H1 (cell line): ENCODE data around the gene SELENOV. TPM values are rescaled to one million over a fixed set of nuclear protein-coding genes. Genes with fewer than 3 reads are reported as not detected.

Experiments
- ASH2L ChIP-seq: fragments of 200-600, 300-600 bp; sonication (generic); IDR thresholded peaks from one replicate; pipeline ENCODE4 v1.7.1; 2017; ENCODE audit warnings: low read length
- SIRT6 ChIP-seq: IDR thresholded peaks from one replicate; pipeline ENCODE4 v1.7.1; 2012; ENCODE audit warnings: low read length, inconsistent platforms
- SP4 ChIP-seq: IDR thresholded peaks from 2 replicates; pipeline ENCODE4 v1.6.1; 2012; ENCODE audit warnings: low read length, inconsistent platforms
- polyA plus RNA-seq, 7 experiments: library from polyadenylated mRNA; depleted of rRNA in 3 of 7; stranded (reverse) in 5 of 7; unstranded in 2 of 7; fragments of >200 nt in 5 of 7; fragments of 200-250 nt in 2 of 7; gene quantifications; 1 replicate in 5 of 7; 2 replicates in 1 of 7; 4 replicates in 1 of 7; pipeline versions ENCODE4 v1.2.1 to v1.2.3, GENCODE V29; 2011 to 2013; ENCODE audit warnings: missing spikeins in 2 of 7, mixed read lengths in 2 of 7
- total RNA-seq: library from RNA; stranded (reverse); fragmentation: NEBNext Ultra II Directional; extraction: Animal tissue kit (Norgen Biotek cat#: 25700); gene quantifications from 2 replicates; pipeline ENCODE4 v1.2.1, GENCODE V29; 2021
- TF ChIP-seq, protein P1 (sequence below): fragments of 300-600 bp; sonication (generic); IDR thresholded peaks from 2 replicates; pipeline ENCODE4 v1.7.1; 2012; ENCODE audit warnings: low read length, moderate library complexity, mild to moderate bottlenecking, inconsistent platforms; ENCODE audit not compliant: insufficient replicate concordance

The SELENOV gene
- total and polyA plus RNA-seq, 2 of the 8 experiments (the other 6 are each of a cell fraction or from before 2014, with no cell fraction given), result 8.4 to 10.7 TPM

DNA sequence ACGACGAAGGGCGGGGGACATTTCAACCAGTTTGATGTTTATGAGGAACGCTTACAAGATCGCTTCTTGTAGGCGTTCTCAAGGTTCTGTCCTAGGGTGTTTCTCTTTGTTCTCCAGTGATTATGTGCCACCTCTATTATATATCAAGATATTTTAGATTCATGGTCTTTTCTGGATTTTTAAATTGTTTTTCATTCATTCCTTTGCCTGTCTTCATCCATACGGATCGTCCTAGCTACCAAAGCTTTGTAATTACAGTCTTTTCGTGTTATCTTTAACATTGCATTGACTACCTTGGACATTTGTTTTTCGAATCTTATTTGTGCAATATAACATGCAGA lies 25.4 kb downstream of the SELENOV start (continued):
- TF ChIP-seq, protein P1, sequence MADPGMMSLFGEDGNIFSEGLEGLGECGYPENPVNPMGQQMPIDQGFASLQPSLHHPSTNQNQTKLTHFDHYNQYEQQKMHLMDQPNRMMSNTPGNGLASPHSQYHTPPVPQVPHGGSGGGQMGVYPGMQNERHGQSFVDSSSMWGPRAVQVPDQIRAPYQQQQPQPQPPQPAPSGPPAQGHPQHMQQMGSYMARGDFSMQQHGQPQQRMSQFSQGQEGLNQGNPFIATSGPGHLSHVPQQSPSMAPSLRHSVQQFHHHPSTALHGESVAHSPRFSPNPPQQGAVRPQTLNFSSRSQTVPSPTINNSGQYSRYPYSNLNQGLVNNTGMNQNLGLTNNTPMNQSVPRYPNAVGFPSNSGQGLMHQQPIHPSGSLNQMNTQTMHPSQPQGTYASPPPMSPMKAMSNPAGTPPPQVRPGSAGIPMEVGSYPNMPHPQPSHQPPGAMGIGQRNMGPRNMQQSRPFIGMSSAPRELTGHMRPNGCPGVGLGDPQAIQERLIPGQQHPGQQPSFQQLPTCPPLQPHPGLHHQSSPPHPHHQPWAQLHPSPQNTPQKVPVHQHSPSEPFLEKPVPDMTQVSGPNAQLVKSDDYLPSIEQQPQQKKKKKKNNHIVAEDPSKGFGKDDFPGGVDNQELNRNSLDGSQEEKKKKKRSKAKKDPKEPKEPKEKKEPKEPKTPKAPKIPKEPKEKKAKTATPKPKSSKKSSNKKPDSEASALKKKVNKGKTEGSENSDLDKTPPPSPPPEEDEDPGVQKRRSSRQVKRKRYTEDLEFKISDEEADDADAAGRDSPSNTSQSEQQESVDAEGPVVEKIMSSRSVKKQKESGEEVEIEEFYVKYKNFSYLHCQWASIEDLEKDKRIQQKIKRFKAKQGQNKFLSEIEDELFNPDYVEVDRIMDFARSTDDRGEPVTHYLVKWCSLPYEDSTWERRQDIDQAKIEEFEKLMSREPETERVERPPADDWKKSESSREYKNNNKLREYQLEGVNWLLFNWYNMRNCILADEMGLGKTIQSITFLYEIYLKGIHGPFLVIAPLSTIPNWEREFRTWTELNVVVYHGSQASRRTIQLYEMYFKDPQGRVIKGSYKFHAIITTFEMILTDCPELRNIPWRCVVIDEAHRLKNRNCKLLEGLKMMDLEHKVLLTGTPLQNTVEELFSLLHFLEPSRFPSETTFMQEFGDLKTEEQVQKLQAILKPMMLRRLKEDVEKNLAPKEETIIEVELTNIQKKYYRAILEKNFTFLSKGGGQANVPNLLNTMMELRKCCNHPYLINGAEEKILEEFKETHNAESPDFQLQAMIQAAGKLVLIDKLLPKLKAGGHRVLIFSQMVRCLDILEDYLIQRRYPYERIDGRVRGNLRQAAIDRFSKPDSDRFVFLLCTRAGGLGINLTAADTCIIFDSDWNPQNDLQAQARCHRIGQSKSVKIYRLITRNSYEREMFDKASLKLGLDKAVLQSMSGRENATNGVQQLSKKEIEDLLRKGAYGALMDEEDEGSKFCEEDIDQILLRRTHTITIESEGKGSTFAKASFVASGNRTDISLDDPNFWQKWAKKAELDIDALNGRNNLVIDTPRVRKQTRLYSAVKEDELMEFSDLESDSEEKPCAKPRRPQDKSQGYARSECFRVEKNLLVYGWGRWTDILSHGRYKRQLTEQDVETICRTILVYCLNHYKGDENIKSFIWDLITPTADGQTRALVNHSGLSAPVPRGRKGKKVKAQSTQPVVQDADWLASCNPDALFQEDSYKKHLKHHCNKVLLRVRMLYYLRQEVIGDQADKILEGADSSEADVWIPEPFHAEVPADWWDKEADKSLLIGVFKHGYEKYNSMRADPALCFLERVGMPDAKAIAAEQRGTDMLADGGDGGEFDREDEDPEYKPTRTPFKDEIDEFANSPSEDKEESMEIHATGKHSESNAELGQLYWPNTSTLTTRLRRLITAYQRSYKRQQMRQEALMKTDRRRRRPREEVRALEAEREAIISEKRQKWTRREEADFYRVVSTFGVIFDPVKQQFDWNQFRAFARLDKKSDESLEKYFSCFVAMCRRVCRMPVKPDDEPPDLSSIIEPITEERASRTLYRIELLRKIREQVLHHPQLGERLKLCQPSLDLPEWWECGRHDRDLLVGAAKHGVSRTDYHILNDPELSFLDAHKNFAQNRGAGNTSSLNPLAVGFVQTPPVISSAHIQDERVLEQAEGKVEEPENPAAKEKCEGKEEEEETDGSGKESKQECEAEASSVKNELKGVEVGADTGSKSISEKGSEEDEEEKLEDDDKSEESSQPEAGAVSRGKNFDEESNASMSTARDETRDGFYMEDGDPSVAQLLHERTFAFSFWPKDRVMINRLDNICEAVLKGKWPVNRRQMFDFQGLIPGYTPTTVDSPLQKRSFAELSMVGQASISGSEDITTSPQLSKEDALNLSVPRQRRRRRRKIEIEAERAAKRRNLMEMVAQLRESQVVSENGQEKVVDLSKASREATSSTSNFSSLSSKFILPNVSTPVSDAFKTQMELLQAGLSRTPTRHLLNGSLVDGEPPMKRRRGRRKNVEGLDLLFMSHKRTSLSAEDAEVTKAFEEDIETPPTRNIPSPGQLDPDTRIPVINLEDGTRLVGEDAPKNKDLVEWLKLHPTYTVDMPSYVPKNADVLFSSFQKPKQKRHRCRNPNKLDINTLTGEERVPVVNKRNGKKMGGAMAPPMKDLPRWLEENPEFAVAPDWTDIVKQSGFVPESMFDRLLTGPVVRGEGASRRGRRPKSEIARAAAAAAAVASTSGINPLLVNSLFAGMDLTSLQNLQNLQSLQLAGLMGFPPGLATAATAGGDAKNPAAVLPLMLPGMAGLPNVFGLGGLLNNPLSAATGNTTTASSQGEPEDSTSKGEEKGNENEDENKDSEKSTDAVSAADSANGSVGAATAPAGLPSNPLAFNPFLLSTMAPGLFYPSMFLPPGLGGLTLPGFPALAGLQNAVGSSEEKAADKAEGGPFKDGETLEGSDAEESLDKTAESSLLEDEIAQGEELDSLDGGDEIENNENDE, result no peak
- TF ChIP-seq ASH2L (no peak), SIRT6 (no peak), SP4 (no peak)
- TF ChIP-seq, all 59 proteins: peak for 0
